ENCODE results near the gene PIKFYVE.

- no peak for TF ChIP-seq POLR2A (IDR thresholded peaks at IDR 0.05)
- TF ChIP-seq CTCF (IDR thresholded peaks at IDR 0.05): no peak
Measured at GRCh38 chr2:208266553-208266893, 468 bp downstream of the PIKFYVE start.

Measured in thyroid gland (tissue), 4 donors.